ENCODE measurements around the gene ENOSF1. TPM values are rescaled to one million over a fixed set of nuclear protein-coding genes. Genes with fewer than 3 reads are reported as not detected.

ENOSF1 gene
- total RNA-seq, 6 experiments from 2014 or later, result 36.7 to 71.9 (median 58.5) TPM

GRCh38 chr18:621291-622043 lies 91.0 kb downstream of the ENOSF1 start:
- ATAC-seq (no peak), DNase-seq (no peak)
- 33% methylated on average over 7 of the region's 7 CpGs for WGBS (ENCODE audit: insufficient coverage, low coverage, low lambda C conversion rate, missing lambda C conversion rate)
- Histone ChIP-seq H3K36me3 (no peaks in the 10 kb centered on the region), H3K27ac (no peak overlapping the region), H3K27me3 (no peaks in the 10 kb centered on the region), H3K4me1 (no peaks in the 10 kb centered on the region), H3K4me3 (no peak overlapping the region), H3K9me3 (no peaks in the 10 kb centered on the region)
- TF ChIP-seq POLR2A (IDR thresholded peaks at IDR 0.05) (no peak), CTCF (IDR thresholded peaks at IDR 0.05) (no peak)
- intact Hi-C loops (cut with DNase I), result no loop called here

Other genes starting within 250 kb of the ENOSF1 start
- gene COLEC12, start 211.9 kb downstream of the ENOSF1 start, total RNA-seq, result under 1 TPM in 5 of 6 experiments, not detected in 1; 0.12 to 1.00 (median 0.37) TPM
- gene CETN1, start 132.2 kb downstream of the ENOSF1 start, total RNA-seq, result not detected
- not detected for gene CLUL1, start 115.6 kb downstream of the ENOSF1 start, total RNA-seq
- gene TYMS, start 55.0 kb downstream of the ENOSF1 start, total RNA-seq, result 10 to 100 TPM in 1 of 6 experiments, 1 to 10 TPM in 5; 1.1 to 14.9 (median 4.2) TPM
- gene YES1, start 99.6 kb upstream of the ENOSF1 start, total RNA-seq, result 10 to 100 TPM; 30.6 to 79.8 (median 43.2) TPM
- under 1 TPM in 1 of 6 experiments, not detected in 5; 0.12 TPM for gene ADCYAP1, start 192.2 kb upstream of the ENOSF1 start, total RNA-seq

Measured in right lobe of liver (tissue), 6 donors.